NT2/D1 (cell line): Measurements from ENCODE around the gene NHS.

ENCODE experiments used
- DNase-seq: peaks from one replicate; pipeline ENCODE4 v3.0.0-alpha.2; 2011; ENCODE audit warnings: low read depth, low spot score
- H3K27me3 ChIP-seq: 2 replicates; pipeline ENCODE4 v1.6.0; 2011; ENCODE audit warnings: mild to moderate bottlenecking; ENCODE audit not compliant: insufficient read length, insufficient read depth
- H3K36me3 ChIP-seq: 2 replicates; pipeline ENCODE4 v1.6.1; 2011; ENCODE audit warnings: mild to moderate bottlenecking, low read length, mixed read lengths; ENCODE audit not compliant: insufficient read depth, insufficient read length
- H3K4me1 ChIP-seq: 2 replicates; pipeline ENCODE4 v1.5.1; 2011; ENCODE audit not compliant: insufficient read depth, insufficient read length
- H3K4me3 ChIP-seq: 2 replicates; pipeline ENCODE4 v1.5.1; 2011; ENCODE audit warnings: low read depth; ENCODE audit not compliant: insufficient read length
- H3K9ac ChIP-seq: 2 replicates; pipeline ENCODE4 v1.6.0; 2011; ENCODE audit warnings: low read depth; ENCODE audit not compliant: insufficient read length
- H3K9me3 ChIP-seq: 2 replicates; pipeline ENCODE4 v1.5.1; 2011; ENCODE audit warnings: mild to moderate bottlenecking, low read length; ENCODE audit not compliant: insufficient read depth
- SUZ12 ChIP-seq: IDR thresholded peaks from 2 replicates; pipeline ENCODE4 v1.6.1; 2011; ENCODE audit not compliant: insufficient read length, insufficient read depth; ENCODE audit errors: extremely low read depth
- YY1 ChIP-seq: IDR thresholded peaks from 2 replicates; pipeline ENCODE4 v1.6.1; 2011; ENCODE audit not compliant: insufficient read length, insufficient read depth
- ZNF274 ChIP-seq: IDR thresholded peaks from 2 replicates; pipeline ENCODE4 v1.6.1; 2011; ENCODE audit warnings: mild to moderate bottlenecking, low read depth, low read length

The NHS gene

GRCh38 chrX:17633546-17633945 lies 258.5 kb downstream of the NHS start:
- TF ChIP-seq SUZ12, result no peak
- TF ChIP-seq ZNF274, result no peak
- TF ChIP-seq YY1, result no peak
- H3K4me1 ChIP-seq, result peaks cover under 1% of the 10 kb centered on the region
- H3K9ac ChIP-seq, result no peak overlapping the region
- no peaks in the 10 kb centered on the region for H3K36me3 ChIP-seq
- DNase-seq, result no peak
- no peaks in the 10 kb centered on the region for H3K9me3 ChIP-seq
- H3K27me3 ChIP-seq, result no peaks in the 10 kb centered on the region
- no peak overlapping the region for H3K4me3 ChIP-seq

- no peak overlapping the region for H3K9ac ChIP-seq
Observed at GRCh38 chrX:17634542-17635207, 259.7 kb downstream of the NHS start.

GRCh38 chrX:17635231-17635630 lies 260.2 kb downstream of the NHS start:
- peak; percentile 93 for DNase-seq
- H3K9me3 ChIP-seq, result no peaks in the 10 kb centered on the region

More at GRCh38 chrX:17634542-17635207, 259.7 kb downstream of the NHS start:
- Histone ChIP-seq H3K36me3 (no peaks in the 10 kb centered on the region), H3K27me3 (no peaks in the 10 kb centered on the region), H3K4me3 (no peak overlapping the region), H3K9me3 (no peaks in the 10 kb centered on the region), H3K4me1 (no peaks in the 10 kb centered on the region)
- no peak for TF ChIP-seq YY1
- TF ChIP-seq ZNF274, result no peak
- no peak for TF ChIP-seq SUZ12
- DNase-seq, result no peak

DNA sequence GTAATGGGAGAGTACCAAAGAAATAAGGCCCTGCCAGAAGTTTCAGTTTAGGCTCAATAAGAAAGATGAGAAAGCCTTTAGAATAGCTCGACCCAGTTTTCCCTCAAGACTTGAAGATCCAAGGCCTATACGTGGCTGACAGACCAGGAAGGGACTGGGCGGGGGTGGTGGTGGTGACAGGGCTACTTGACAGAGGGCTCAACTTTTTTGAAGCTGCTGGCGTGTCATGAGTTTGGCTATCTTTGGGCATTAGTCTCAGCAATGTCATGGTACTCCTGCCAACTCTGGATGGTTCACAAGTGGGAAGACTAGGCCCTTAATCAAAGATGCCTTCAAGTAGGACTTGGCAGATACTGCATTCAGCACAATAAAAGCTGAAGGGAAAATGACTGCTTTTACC lies 262.2 kb downstream of the NHS start:
- H3K9me3 ChIP-seq, result no peaks in the 10 kb centered on the region
- no peak for TF ChIP-seq ZNF274
- no peak for TF ChIP-seq SUZ12
- no peak for TF ChIP-seq YY1
- no peaks in the 10 kb centered on the region for H3K36me3 ChIP-seq
- H3K4me1 ChIP-seq, result no peaks in the 10 kb centered on the region
- no peak overlapping the region for H3K9ac ChIP-seq
- H3K4me3 ChIP-seq, result no peak overlapping the region
- H3K27me3 ChIP-seq, result no peaks in the 10 kb centered on the region
- no peak for DNase-seq

More at GRCh38 chrX:17635231-17635630, 260.2 kb downstream of the NHS start:
- TF ChIP-seq ZNF274 (no peak), SUZ12 (no peak), YY1 (no peak)
- no peaks in the 10 kb centered on the region for H3K36me3 ChIP-seq
- peak overlapping the region; percentile 39 for H3K9ac ChIP-seq
- H3K4me1 ChIP-seq, result no peaks in the 10 kb centered on the region
- H3K27me3 ChIP-seq, result no peaks in the 10 kb centered on the region
- peak overlapping the region; percentile 39 for H3K4me3 ChIP-seq

DNA sequence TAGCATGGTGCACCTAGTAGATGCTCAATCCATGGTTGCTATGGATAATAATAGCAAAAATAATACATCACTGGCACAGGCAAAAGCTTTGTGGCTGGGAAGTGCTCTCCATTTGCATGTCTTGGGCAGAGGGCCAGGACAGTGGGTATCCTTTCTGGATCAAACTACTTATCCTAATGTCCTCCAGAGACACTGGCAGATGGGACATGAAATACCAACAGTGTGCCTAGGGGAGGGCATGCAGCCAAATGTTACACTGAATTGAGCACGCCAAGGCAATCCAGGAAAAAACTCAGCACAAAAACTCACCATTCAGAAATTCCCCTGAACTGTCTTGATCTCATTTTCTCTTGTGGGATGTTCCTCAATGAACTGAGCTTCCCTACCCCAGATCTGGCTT lies 263.7 kb downstream of the NHS start:
- H3K9ac ChIP-seq, result no peak overlapping the region
- no peaks in the 10 kb centered on the region for H3K4me1 ChIP-seq
- DNase-seq, result no peak
- H3K36me3 ChIP-seq, result no peaks in the 10 kb centered on the region
- no peaks in the 10 kb centered on the region for H3K9me3 ChIP-seq
- TF ChIP-seq SUZ12 (no peak), YY1 (no peak), ZNF274 (no peak)
- H3K4me3 ChIP-seq, result no peak overlapping the region
- no peaks in the 10 kb centered on the region for H3K27me3 ChIP-seq

GRCh38 chrX:17642891-17643290 lies 267.9 kb downstream of the NHS start:
- Histone ChIP-seq H3K4me3 (no peak overlapping the region), H3K9ac (no peak overlapping the region), H3K36me3 (no peaks in the 10 kb centered on the region), H3K4me1 (no peaks in the 10 kb centered on the region), H3K27me3 (no peaks in the 10 kb centered on the region), H3K9me3 (no peaks in the 10 kb centered on the region)
- no peak for DNase-seq
- TF ChIP-seq ZNF274 (no peak), YY1 (no peak), SUZ12 (no peak)

GRCh38 chrX:17643528-17643927 lies 268.5 kb downstream of the NHS start:
- Histone ChIP-seq H3K36me3 (no peaks in the 10 kb centered on the region), H3K4me1 (no peaks in the 10 kb centered on the region), H3K9ac (no peak overlapping the region), H3K27me3 (no peaks in the 10 kb centered on the region), H3K9me3 (no peaks in the 10 kb centered on the region), H3K4me3 (no peak overlapping the region)
- TF ChIP-seq ZNF274, result no peak
- TF ChIP-seq SUZ12, result no peak
- no peak for TF ChIP-seq YY1
- no peak for DNase-seq

DNA sequence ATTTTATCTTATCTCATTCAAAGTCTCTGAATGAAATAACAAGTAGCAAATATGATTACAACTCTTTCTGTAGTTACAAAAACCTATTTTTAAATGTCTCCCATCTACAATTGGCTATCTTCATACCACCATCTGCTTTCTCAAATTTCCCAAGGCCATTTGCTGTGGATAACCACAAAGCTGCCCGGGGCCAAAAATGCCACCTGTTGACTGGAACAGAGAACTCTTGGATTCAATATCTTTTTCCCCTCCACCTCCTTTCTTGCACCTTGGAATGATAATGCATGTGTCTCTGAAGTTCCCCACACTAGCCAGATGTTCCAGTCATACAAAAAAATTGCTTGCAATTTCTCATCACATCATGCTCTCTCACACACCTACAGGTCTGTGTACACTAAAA lies 269.0 kb downstream of the NHS start:
- H3K9me3 ChIP-seq, result no peaks in the 10 kb centered on the region
- DNase-seq, result no peak
- TF ChIP-seq ZNF274, result no peak
- TF ChIP-seq YY1, result no peak
- TF ChIP-seq SUZ12, result no peak
- no peaks in the 10 kb centered on the region for H3K27me3 ChIP-seq
- no peak overlapping the region for H3K4me3 ChIP-seq
- H3K9ac ChIP-seq, result no peak overlapping the region
- H3K36me3 ChIP-seq, result no peaks in the 10 kb centered on the region
- no peaks in the 10 kb centered on the region for H3K4me1 ChIP-seq
